ENCODE results near the gene RPS15.

RPS15 gene

DNA sequence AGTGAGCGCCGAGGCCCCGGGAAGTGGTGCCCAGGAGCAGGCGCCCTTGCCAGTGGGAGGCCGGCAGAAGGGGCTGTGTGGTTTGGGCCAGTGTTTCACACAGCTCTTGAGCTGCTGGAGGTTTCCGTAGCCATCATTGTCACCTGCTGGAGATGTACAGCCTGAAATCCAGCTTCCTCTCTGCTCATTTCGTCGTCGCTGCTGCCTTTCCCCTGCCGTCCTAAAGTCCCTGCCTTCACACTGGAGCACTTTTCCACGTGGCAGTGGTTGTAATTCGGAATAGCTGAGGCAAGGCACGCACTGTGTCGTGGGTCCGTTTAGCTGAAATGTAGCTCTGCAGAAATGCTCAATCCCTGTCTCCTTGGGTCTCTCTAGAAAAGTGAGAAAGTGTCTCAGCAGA is 17.6 kb upstream of the RPS15 start:
- no peak for DNase-seq

GRCh38 chr19:1421218-1421957 is 16.8 kb upstream of the RPS15 start:
- no peak for DNase-seq

GRCh38 chr19:1421958-1422305 is 16.3 kb upstream of the RPS15 start:
- no peak for DNase-seq

DNA sequence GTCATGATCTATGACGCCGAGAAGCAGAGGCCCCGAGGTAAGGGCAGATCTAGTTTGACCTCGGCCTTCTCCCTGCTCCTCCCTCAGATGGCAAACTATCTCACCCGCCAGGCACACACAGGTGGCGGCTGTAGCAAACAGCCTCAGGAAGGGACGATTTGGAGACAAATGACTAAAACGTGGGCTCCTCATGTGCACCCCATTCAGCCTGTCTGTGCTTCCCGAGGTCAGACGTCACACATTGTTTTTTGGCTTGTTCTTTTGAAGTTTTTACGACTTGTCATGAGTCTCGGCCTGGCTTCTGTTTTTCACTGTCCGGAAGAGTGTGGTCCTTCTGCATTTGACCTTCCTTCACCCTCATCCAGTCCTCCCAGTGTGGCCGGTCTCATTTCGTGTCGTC is 15.8 kb upstream of the RPS15 start:
- DNase-seq: no peak

DNA sequence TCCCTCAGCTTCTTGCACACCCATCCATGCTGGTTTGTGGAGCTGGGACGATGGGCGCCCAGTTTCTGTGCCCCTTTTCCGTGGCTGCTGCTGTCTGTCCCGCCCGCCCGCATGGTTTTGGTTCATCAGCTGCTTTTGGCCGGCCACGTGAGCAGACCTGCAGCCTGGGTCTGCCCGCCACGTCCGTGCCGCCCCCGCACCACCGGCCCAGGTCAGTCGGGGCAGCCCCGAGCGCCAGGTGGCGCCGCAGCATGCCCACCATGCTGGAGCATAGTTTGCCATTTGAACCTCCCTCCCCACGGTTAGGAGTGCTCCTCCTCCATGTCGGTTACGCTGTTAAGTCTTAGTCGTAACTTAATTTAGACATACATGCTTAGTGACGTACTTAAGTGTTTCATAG is 15.3 kb upstream of the RPS15 start:
- DNase-seq: no peak

GRCh38 chr19:1423436-1424191 is 14.6 kb upstream of the RPS15 start:
- no peak for DNase-seq

DNA sequence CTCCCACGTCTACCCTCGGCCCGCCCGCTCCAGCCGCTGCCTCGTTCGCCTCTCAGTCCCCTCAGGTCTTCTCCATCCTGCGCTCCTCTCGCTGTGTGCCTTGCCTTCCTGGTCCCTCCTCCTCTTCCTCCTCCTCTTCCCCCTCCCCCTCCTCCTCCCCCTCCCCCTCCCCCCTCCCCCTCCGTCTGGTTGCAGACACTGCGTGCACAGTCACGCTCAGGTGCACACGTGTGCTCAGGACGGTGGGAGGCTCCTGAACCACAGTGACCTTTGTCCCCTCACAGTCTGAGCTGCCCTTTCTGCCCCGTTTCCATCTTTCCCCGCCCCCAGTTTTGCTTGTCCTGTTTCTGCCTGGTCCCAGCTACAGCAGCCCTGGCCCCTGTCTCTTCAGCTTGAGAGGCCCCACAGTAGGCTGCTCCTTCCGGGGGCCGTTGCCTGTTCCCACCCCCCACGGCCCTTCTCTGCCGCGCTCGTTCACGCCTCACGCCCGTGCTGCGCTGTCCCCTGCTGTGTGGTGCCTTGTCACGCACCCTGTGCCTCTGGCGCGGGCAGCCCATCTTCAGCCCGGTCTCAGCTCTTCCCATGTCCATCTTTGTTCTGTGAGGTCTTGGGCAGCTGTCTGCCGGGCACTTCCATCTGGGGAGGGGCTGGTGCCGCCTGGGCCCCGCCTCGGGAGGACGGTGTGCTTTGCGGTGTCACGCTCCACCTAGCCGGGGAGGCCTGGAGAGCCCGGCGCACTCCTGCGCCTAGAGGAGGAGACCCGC is 13.8 kb upstream of the RPS15 start:
- no peak for DNase-seq

DNA sequence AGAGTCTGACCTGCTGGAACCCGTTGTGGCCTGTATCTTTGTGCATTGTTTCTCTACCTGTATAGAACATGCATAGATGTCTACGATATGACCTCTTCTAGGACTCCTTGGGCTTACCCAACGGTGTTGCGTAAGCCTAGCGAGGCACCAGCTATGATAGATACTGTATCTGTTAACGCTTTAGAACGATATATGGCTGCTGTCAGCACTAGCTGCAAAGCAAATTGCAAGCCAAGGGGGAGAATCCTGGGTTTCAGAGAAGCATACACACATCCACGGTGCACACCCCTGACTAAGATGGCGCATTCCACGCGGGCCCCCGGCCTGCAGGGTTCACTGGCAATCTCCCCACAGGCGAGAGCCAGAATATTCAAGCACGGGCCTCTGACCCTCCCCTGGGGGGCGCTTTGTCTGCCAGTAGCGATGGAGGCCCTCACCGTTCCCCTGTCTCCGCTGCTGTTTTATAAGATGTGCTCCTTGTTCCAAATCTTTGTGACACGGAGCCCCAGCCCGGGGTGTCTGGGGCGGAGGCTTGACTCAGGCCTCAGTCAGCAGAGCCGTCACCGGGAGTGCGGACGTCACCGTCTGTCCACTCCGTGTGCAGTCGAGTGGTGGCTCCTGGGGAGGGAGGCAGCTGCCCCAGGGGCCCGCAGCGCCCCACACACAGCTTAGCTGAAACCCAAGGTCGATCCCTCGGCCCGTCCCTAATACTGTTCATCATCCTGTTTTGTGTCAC is 12.9 kb upstream of the RPS15 start:
- DNase-seq: no peak

DNA sequence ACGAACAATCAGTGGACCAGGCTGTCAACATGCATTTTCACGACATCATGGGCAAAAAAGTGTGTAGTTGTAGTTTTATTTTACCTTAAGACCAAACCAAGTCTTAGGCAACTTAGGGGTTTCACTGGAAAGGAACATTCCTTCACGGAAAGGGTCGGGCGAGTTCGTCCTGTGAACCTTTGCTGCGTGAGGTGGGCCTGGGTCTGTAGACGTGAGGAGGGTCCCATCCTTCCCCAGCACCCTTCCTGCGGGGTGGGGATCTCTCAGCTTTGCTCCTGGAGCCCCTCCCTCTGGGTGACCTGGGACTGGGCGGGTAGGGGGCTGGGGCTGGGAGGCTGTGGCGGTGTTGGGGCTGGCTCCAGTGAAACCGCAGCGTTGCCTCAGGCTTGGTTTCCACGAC is 12.3 kb upstream of the RPS15 start:
- DNase-seq: no peak

DNA sequence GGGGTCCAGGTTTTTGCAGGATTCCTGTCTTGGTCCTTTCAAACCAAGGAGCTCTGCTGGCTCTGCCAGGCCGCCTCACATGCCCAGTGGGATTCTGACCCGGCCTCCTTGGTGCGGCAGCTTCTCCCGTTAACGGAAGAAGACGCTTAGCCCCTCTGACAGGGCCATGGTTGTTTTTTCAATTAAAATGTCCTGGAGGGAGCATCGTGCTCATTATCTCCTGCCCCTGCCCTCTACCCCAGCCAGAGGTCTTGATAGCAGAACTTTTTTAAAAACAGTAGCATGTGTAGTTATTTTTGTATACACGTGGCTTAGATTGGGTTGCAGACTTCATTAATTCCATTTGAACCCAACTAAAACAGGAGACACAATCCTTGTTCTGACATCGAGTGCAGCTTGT is 11.5 kb upstream of the RPS15 start:
- DNase-seq: no peak

DNA sequence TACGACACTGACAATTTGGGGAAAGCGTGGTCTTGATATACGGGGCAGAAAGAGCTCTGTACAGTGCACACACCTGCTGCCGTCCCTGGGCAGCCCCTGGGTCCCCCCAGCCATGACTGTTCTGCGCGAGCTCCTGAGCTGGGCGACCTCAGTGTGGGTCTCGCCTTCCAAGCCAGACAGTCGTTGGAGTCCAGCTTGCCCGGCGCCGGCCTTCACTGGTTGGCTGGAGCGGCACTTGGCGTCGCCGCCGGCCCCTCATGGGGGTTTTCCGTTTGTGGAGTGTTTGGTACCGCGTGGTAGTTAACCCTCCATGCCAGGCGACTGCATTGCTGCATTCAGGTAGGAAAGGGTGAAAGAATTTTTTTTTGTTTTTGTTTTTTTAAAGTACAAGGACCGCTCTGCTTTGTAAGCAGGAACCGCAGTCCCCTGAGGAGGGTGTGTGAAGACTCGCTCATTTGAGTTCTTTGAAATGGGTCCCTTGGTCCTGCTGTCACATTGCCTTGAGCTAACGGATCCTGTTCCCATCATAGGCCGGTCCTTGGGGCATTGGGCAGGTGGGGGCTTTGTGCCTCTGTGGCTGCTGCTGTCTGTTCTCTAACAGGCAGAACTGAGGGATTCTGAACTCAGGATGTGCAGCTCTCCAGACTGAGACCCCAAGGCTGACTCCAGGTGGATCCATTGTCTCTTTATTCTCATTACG is 10.8 kb upstream of the RPS15 start:
- DNase-seq: no peak

- no peak for DNase-seq
These were observed 9.3 kb upstream of the RPS15 start for GRCh38 chr19:1428738-1429391.

DNA sequence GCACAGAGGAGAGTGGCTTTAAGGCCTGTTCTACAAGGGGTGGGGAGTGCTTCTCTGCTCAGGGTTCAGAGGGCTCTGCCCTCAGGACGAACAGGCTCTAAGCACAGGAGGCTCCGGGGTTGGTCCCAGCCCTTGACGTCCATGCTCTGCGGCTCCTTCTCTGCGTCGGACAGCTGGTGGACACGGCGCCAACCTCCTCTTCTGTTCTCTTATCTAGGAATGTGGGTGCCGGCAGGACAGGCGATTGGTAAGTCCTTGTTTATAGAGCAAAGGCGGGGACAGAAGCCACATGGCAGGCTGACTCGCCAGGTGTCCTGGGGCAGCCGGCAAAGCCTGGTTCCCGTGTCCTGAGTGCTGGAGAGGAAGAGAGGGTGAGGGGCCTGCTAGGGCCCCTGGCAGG is 8.4 kb upstream of the RPS15 start:
- no peak for DNase-seq

DNA sequence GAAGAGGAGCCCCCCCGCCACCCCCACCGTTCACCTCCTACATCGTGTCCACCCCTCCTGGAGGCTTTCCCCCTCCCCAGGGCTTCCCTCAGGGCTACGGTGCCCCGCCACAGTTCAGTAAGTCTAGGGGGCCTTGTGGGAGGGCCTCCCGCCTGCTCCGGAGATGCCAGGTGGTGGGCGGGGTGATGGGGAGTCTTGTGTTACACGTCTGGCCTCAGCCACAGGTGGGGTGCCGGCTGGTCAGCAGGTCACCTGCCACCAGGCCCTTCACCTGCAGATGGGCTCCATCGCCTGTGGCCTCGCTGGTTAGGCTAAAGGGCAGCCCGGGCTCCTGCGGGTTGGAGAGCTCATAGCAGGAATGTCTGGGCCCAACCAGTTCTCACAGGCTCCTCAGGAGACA is 8.0 kb upstream of the RPS15 start:
- DNase-seq: no peak

DNA sequence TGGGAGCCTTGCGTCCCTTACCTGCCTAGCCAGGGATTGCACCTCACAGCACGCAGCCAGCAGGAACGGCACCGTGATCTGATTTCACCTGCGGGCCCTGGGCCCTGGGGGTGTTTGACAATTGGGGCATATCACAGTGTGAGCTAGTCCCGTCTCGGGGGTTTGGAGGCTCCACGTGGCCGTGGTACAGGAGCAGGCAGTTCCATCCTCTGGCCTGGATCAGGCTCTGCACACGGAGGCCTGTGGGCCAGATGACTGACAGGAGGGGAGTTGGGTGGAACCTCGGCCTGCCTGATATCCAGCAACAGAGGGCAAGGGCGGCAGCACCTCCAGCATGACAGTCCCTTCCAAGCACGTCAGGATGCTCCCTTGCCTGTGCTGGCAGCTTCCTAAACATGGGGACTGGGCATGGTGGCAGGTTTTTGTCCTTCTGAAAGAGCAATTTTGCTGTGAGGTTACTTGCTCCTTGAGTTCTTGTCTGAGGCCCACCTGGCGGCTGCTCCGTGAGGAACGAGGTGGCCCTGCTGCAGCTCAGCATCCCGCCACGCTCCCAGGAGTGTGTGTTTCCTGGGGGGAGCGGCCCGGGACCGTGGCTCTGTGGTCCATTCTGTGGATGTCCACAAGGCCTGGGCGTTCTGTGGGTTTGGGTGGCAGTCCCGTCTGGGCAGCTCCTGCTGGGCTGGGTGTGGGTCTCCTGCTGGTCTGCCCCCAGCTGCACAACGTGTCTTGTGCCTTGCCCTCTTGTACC is 6.3 kb upstream of the RPS15 start:
- no peak for DNase-seq

DNA sequence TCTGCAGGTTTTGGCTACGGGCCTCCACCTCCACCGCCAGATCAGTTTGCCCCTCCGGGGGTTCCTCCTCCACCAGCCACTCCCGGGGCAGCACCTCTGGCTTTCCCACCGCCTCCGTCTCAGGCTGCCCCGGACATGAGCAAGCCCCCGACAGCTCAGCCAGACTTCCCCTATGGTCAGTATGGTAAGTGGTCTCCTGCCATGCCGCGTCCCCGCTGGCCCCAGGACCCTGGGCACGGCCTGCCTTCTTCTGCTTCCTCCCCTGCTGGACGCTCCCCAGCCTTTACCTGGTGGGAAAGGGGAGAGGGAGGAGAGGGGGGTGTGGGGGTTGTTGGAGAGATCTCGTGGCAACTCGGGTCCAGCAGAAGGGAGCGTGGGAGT is 5.7 kb upstream of the RPS15 start:
- DNase-seq: no peak

- no peak for DNase-seq
These were observed 4.8 kb upstream of the RPS15 start for GRCh38 chr19:1433119-1434039.

GRCh38 chr19:1434040-1434366 is 4.2 kb upstream of the RPS15 start:
- DNase-seq: no peak

GRCh38 chr19:1434577-1435060 is 3.6 kb upstream of the RPS15 start:
- no peak for DNase-seq

DNA sequence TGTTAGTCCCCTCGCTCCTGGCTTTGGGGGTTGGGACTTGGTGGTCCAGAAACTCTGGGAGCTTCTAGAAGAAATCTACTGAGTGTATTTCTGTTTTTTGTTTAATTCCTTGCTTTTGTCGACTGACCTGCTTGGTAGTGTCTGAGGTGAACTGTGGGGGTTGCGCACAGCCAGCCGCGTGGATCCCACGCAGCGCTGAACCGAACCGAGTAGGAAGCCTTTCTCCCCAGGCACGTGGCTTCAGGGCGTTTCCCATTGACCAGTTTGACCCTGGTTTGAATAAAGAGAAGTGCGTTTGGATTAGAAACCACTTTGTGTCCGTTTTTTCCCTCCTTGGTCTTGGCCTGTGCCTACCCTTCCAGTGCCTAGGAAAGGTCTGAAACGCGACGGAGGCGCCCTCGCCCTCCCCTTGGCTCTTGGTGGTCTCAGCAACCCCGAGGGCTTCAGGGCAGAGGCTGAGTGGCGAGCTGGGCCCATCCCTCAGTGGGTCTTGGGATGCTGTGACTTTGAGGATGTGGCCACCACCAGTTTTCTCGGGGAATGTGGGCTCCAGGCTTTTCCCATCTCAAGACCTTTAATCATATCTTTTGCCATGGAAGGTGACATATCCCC is 2.7 kb upstream of the RPS15 start:
- no peak for DNase-seq

Data from activated naive CD4-positive, alpha-beta T cell (primary cell).